IPS-18c (cell line): Measurements from ENCODE around the gene TCF7.

ENCODE experiments used
- H3K4me3 ChIP-seq: 2 replicates; pipeline ENCODE4 v1.7.0; 2013; ENCODE audit warnings: low read depth, mild to moderate bottlenecking, low read length, moderate library complexity; ENCODE audit not compliant: insufficient read depth
- H3K9me3 ChIP-seq: one replicate; pipeline ENCODE4 v1.6.1; 2013; ENCODE audit warnings: mild to moderate bottlenecking, low read length, moderate library complexity; ENCODE audit not compliant: control insufficient read depth, insufficient read depth

The TCF7 gene

DNA sequence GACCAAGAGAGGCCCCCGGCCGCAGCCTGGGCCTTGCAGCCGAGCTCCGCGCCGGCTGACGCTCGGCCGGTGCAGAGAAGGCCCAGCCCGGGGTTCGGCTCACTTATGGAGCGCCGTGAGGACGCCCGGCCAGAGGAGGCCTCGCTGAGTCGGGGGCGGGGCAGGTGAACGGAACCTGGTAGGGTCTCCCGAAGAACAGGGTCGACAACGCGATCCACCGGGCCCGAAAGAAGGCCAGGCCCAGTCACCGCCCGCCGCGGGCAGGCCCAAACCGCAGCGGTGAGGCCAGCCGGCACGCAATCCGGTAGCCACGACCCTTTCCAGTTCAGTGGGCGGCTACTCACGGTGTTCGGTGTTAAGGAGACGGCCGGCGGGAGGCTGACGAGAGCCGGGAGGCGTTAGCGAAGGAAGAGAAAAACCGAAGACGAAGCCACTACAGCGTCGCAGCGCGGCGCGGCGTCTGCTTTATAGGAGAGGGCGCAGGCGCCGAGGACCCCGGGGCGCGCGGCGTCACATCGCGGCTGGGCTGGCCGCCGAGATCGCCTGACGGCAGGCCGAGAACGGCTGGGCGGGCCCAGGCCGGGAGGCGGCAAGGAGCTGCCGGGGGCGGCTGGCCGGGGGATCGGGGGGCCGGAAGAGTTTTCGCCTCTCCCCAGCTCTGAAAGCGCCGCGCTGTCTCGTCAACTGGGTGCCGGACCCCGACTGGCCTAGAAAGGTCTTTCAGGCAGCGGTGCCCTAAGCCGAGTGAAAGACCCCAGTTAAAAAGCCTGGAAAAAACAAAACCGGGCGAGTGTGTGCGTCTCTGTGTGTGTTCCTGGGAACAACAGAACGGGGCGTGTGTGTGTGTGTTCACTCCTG is 62.3 kb downstream of the TCF7 start, which contains the start of gene SKP1:
SKP1 (minus strand) TSS at position 440 of the 858 bp plus-strand sequence. CDS start 2,928 bp downstream, outside the sequence.
- Histone ChIP-seq H3K4me3 (peak within 1 kb of the TSS; percentile 94), H3K9me3 (no peaks in the 10 kb centered on the region)

DNA sequence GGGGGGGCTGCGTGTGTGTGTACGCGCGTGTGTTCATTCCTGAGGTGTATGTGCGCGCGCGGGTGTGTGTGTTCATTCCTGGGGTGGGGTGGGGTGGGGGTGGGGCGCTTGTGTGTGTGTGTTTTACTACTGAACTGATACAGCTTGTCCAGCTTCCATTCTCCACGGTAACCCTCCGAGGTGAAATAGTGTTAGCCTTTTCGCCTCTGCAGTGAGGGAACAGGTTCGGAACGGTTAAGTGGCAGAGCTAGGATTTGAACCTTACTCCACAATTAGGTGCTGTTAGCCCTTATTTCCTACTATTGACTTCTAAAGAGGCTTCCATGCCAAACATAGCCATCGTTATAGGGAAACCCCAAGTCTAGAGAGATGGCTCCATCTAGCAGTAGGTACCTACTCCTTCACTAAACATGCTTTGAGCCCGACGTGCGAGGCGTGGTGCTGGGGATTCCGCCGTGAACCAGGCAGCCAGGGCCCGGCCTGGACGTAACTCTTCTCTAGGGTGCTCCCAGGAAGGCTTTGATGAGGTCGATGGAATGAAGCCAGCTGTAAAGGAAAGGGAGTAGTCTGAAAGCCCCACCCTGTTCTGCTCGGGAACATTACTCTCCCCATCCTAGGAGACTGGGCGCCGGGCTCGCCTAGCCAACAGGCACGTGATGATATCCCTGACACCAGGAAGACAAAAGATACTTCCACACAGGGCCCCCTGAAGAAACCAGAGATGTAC is 63.1 kb downstream of the TCF7 start:
- Histone ChIP-seq H3K4me3 (peak overlapping the region; percentile 94), H3K9me3 (no peaks in the 10 kb centered on the region)

- no peak overlapping the region for H3K4me3 ChIP-seq
- H3K9me3 ChIP-seq = no peaks in the 10 kb centered on the region
Observed at GRCh38 chr5:134178096-134178419, 63.6 kb downstream of the TCF7 start.

DNA sequence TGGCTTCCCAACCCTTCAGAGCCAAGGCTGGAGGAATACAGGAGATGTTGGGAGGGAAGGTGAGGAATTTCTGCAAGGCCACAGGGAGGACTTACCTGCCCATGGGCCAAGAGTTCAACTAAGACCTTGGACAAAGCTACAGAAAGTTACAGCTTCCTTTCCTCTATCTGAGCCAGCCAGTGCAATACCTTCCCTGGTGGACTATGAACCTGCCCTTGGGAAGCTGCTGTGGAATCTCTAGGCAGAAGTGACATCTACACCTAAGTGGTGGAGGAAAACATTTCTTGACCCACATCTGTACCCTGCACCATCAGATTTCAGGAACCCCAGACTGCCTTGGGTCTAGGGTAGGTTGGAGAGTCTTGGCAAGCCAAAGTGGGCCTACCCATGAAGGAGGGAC is 69.0 kb downstream of the TCF7 start:
- Histone ChIP-seq H3K4me3 (no peak overlapping the region), H3K9me3 (no peaks in the 10 kb centered on the region)

- Histone ChIP-seq H3K4me3 (no peak overlapping the region; the same call in 1 of the 2 replicates), H3K9me3 (no peaks in the 10 kb centered on the region)
Observed at GRCh38 chr5:134184155-134185135, 70.0 kb downstream of the TCF7 start.

GRCh38 chr5:134188092-134188491 is 73.6 kb downstream of the TCF7 start:
- Histone ChIP-seq H3K4me3 (no peak overlapping the region), H3K9me3 (no peaks in the 10 kb centered on the region)

GRCh38 chr5:134189031-134189430 is 74.5 kb downstream of the TCF7 start:
- no peak overlapping the region for H3K4me3 ChIP-seq
- H3K9me3 ChIP-seq = no peaks in the 10 kb centered on the region

- no peak overlapping the region for H3K4me3 ChIP-seq
- H3K9me3 ChIP-seq = no peaks in the 10 kb centered on the region
Observed at GRCh38 chr5:134195666-134196065, 81.2 kb downstream of the TCF7 start.
